DMS114 treated with DMSO at 0.1 percent for 48 hours (cell line): ENCODE measurements around the gene AFF3.
"Not testable (repeated sequence)": the region's sequence is repeated elsewhere in the genome, so short reads cannot be mapped to it uniquely, and the experiment has no call there.

Experiments
- DNase-seq: peaks from one replicate; lab custom pipeline; 2025; ENCODE audit not compliant: unreplicated experiment; lab: John Stamatoyannopoulos, UW

Gene AFF3

GRCh38 chr2:99678625-99679024 is 463.8 kb downstream of the AFF3 start:
- no peak for DNase-seq

GRCh38 chr2:99677814-99678213 is 464.6 kb downstream of the AFF3 start:
- no peak for DNase-seq

GRCh38 chr2:99675130-99675661 is 467.2 kb downstream of the AFF3 start:
- no peak for DNase-seq

- no peak for DNase-seq
Observed at GRCh38 chr2:99674090-99674489, 468.3 kb downstream of the AFF3 start.

GRCh38 chr2:99672766-99673350 is 469.5 kb downstream of the AFF3 start:
- no peak for DNase-seq

- no peak for DNase-seq
Observed at GRCh38 chr2:99670768-99671734, 471.3 kb downstream of the AFF3 start.

GRCh38 chr2:99666256-99666655 is 476.1 kb downstream of the AFF3 start:
- DNase-seq: no peak

- DNase-seq: no peak
Observed at GRCh38 chr2:99663641-99664040, 478.7 kb downstream of the AFF3 start.

- no peak for DNase-seq
Observed at GRCh38 chr2:99662761-99663341, 479.5 kb downstream of the AFF3 start.

GRCh38 chr2:99661761-99662160 is 480.6 kb downstream of the AFF3 start:
- not testable (repeated sequence) for DNase-seq

GRCh38 chr2:99660616-99661406 is 481.6 kb downstream of the AFF3 start:
- DNase-seq: no peak

GRCh38 chr2:99659874-99660273 is 482.5 kb downstream of the AFF3 start:
- no peak for DNase-seq

GRCh38 chr2:99657691-99658258 is 484.6 kb downstream of the AFF3 start:
- no peak for DNase-seq

GRCh38 chr2:99656994-99657393 is 485.4 kb downstream of the AFF3 start:
- no peak for DNase-seq

- no peak for DNase-seq
Observed at GRCh38 chr2:99653433-99653832, 489.0 kb downstream of the AFF3 start.

- DNase-seq: no peak
Observed at GRCh38 chr2:99652862-99653261, 489.5 kb downstream of the AFF3 start.

GRCh38 chr2:99651930-99652670 is 490.3 kb downstream of the AFF3 start:
- DNase-seq: no peak

GRCh38 chr2:99648906-99649789 is 493.2 kb downstream of the AFF3 start:
- no peak for DNase-seq
